ENCODE results near the gene DRAM1.

GRCh38 chr12:101876861-101877805, at the start of gene DRAM1:
- TF ChIP-seq CTCF (IDR thresholded peaks at IDR 0.05) = peak in 1 of 3 donors; percentile 11
- peak; percentile 74 for TF ChIP-seq POLR2A (IDR thresholded peaks at IDR 0.05)
